MCF 10A (cell line): ENCODE measurements around the gene ALOXE3. TPM values are rescaled to one million over a fixed set of nuclear protein-coding genes. Genes with fewer than 3 reads are reported as not detected.

ENCODE experiments used
- BruUV-seq: library from RNA; stranded (reverse); fragments of 400-500 nt; replicated peaks from 2 replicates; lab custom pipeline; 2021; lab: Mats Ljungman, UMichigan
- CTCF ChIA-PET: fragments of 300-600 bp; sonication (Branson Sonifier 250); formaldehyde crosslinking; extraction: SDS; loops from one replicate; lab custom pipeline; 2021; ENCODE audit warnings: antibody characterized with exemption, inconsistent platforms; lab: Yijun Ruan, JAX
- POLR2A ChIA-PET: fragments of 300-600, 350-650 bp; sonication (Branson Sonifier 250); formaldehyde crosslinking; extraction: SDS; loops from one replicate; lab custom pipeline; 2020; ENCODE audit warnings: antibody characterized with exemption, inconsistent platforms; lab: Yijun Ruan, JAX
- DNase-seq: peaks from one replicate; pipeline ENCODE4 v3.0.0-alpha.2; 2018; ENCODE audit not compliant: unreplicated experiment
- H3K27ac Mint-ChIP-seq: one replicate; pipeline ENCODE4 v1.8.0; 2022; ENCODE audit warnings: mild to moderate bottlenecking, low read depth, mixed read lengths; ENCODE audit not compliant: unreplicated experiment
- H3K27me3 Mint-ChIP-seq: one replicate; pipeline ENCODE4 v1.8.0; 2022; ENCODE audit warnings: mixed read lengths; ENCODE audit not compliant: insufficient read depth, unreplicated experiment
- H3K36me3 Mint-ChIP-seq: one replicate; pipeline ENCODE4 v1.8.0; 2022; ENCODE audit warnings: mild to moderate bottlenecking, moderate library complexity, mixed read lengths; ENCODE audit not compliant: insufficient read depth, unreplicated experiment
- H3K4me1 Mint-ChIP-seq: one replicate; pipeline ENCODE4 v1.8.0; 2022; ENCODE audit warnings: mixed read lengths; ENCODE audit not compliant: insufficient read depth, unreplicated experiment
- H3K4me3 Mint-ChIP-seq: one replicate; pipeline ENCODE4 v1.8.0; 2022; ENCODE audit warnings: mild to moderate bottlenecking, moderate library complexity, mixed read lengths; ENCODE audit not compliant: unreplicated experiment
- H3K9me3 Mint-ChIP-seq: one replicate; pipeline ENCODE4 v1.8.0; 2022; ENCODE audit warnings: mixed read lengths; ENCODE audit not compliant: unreplicated experiment
- intact Hi-C: fragments of 100-400 bp; cut with micrococcal nuclease; formaldehyde crosslinking; loops from 2 replicates; pipeline ENCODE4 v1.14.1; 2022
- total RNA-seq: library from RNA; stranded (reverse); gene quantifications from 2 replicates; pipeline ENCODE4 v1.2.3, GENCODE V29; 2022
- TF ChIP-seq, protein P1 (sequence below): fragments of 200-600 bp; IDR thresholded peaks from one replicate; pipeline ENCODE4 v1.8.0; 2022; ENCODE audit warnings: antibody characterized with exemption, mild to moderate bottlenecking; ENCODE audit not compliant: unreplicated experiment

Gene ALOXE3
- total RNA-seq, 1 experiment from 2014 or later: 13.1 TPM

DNA sequence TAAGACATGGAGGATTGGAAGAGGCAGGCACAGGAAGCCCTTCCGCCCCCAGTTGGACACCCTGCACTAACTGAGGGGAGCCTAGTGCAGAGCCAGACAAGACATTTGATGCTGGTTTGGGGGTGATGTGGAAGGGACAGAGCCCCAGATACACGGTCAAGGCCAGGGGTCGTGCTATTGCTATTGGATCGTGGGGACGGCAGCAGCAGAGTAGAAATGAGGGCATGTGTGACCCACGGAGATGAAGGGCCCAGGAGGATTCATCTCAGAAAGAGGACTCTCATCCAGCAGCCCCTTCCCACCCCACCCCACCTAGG lies 46.5 kb upstream of the ALOXE3 start:
- intact Hi-C loops: no loop called here
- Mint-ChIP-seq H3K27me3 (no peaks in the 10 kb centered on the region), H3K4me1 (peaks cover 31% of the 10 kb centered on the region), H3K27ac (peak overlapping the region; percentile 94), H3K4me3 (no peak overlapping the region), H3K36me3 (peaks cover 15% of the 10 kb centered on the region), H3K9me3 (no peaks in the 10 kb centered on the region)
- no peak for DNase-seq
- POLR2A ChIA-PET: interaction anchor here (0.6 to 13.1 kb wide), 8 partner anchors 9 to 308 kb away, joined by 3 to 203 read pairs (median 5); partner anchors contain the start of genes ALOXE3, BORCS6 and PER1
- TF ChIP-seq, protein P1, sequence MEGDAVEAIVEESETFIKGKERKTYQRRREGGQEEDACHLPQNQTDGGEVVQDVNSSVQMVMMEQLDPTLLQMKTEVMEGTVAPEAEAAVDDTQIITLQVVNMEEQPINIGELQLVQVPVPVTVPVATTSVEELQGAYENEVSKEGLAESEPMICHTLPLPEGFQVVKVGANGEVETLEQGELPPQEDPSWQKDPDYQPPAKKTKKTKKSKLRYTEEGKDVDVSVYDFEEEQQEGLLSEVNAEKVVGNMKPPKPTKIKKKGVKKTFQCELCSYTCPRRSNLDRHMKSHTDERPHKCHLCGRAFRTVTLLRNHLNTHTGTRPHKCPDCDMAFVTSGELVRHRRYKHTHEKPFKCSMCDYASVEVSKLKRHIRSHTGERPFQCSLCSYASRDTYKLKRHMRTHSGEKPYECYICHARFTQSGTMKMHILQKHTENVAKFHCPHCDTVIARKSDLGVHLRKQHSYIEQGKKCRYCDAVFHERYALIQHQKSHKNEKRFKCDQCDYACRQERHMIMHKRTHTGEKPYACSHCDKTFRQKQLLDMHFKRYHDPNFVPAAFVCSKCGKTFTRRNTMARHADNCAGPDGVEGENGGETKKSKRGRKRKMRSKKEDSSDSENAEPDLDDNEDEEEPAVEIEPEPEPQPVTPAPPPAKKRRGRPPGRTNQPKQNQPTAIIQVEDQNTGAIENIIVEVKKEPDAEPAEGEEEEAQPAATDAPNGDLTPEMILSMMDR: no peak
- CTCF ChIA-PET: no interaction called here
- BruUV-seq: no TSS peak

DNA sequence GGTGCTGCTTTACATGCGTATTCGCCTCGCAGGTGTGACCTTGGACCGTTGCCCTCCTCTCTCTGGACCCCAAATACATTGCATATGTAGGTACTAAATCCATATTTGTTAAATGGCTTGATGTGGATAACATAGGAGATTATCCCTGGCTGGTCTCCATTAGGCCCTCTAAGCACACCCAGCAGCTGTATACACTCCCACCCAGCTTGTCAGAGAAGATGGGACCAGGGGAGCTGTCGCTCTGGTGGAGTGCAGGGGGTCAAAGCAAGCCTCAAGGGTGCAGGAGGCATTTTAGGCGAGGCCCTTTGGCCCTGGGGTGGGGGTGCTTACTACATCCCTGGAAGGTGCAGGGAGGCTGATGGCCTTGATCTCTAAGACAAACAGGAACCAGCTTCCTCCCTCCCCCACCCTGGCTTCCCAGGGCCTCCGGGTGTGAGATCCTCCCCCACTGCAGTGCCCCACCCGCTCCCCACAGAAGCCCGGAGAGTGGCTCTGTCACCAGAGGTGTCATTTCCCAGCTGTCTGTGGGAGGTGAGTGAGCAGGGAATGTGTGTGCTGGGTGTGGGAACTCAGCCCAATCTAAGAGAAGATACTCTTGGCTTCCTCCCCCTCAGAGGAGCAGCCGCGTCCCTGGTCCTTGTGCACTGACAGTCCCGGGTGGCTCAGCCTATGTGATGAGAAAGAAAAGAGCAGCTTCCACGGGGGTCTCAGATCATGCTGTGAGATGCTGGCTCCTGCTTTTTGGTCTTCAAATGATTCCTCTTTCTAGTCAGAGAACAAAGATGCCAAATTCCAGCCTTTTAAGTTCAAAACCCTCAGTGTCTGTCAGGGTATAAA lies 45.9 kb upstream of the ALOXE3 start:
- H3K4me3 Mint-ChIP-seq: peak overlapping the region; percentile 78
- CTCF ChIA-PET: interaction anchor here (1.0 to 1.3 kb wide), 2 partner anchors 9 to 45 kb away, joined by 5 to 6 read pairs; no protein-coding TSS in a partner anchor
- intact Hi-C loops: no loop called here

DNA sequence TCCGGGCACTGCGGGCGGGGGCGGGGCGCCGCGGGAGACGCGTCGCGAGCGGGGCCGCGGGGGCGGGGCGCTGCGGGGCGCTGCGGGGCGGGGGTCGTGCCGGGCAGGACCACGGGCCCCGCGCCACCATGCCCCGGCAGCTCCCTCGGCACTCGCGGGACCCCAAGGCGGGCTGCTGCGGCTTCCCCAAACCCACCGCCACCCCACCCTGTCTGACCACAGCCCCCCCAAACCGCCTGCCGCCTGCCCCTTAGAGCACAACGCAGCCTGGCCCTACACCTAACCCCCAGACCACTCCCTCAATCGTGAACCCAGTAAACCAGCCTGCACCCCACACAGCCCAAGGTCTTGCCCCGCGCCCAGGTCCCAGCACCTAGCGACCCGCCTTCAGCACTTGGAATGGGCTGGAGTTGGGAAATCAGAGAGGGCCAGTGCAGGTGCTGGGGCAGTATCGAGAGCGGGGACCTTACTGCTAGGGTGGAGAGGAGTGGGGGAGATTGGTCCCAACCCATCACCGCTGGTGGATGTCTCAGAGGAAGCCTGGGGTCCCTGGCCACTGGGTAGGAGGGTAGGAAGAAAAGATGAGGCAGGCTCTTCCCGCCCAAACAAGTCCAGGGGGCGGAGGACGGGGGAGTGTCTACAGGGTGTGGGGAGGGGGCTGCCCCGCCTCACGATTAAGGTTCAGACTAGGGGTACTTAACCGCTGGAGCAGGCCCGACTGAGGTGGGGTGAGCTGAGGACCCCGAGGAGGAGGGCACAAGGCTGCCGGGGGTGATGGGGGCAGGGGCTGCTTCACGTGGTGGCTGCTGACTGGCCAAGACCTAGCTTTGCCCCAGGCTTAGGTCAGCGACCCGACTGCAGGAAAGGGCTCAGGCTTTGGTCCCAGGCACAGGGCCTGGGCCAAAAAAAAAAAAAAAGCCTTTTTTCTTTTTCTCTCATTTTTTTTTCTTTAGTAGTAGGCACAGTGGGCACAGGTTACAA lies 45.0 kb upstream of the ALOXE3 start:
- H3K27me3 Mint-ChIP-seq: no peaks in the 10 kb centered on the region
- TF ChIP-seq, protein P1: no peak

More for the DNA sequence above, 45.9 kb upstream of the ALOXE3 start:
- no peaks in the 10 kb centered on the region for H3K9me3 Mint-ChIP-seq
- H3K27me3 Mint-ChIP-seq: no peaks in the 10 kb centered on the region
- TF ChIP-seq, protein P1: no peak
- peaks cover 32% of the 10 kb centered on the region for H3K4me1 Mint-ChIP-seq
- POLR2A ChIA-PET: interaction anchor here (0.6 to 13.1 kb wide), 11 partner anchors 9 to 307 kb away, joined by 3 to 203 read pairs (median 4); partner anchors contain the start of genes ALOXE3, BORCS6, CTC1 and PER1
- H3K27ac Mint-ChIP-seq: peak overlapping the region; percentile 94
- DNase-seq: no peak
- BruUV-seq: no TSS peak
- peaks cover 15% of the 10 kb centered on the region for H3K36me3 Mint-ChIP-seq

More for the DNA sequence above, 45.0 kb upstream of the ALOXE3 start:
- DNase-seq: no peak
- CTCF ChIA-PET: interaction anchor here (1.0 to 1.3 kb wide), 2 partner anchors 10 to 44 kb away, joined by 5 to 6 read pairs; no protein-coding TSS in a partner anchor
- peak overlapping the region; percentile 94 for H3K27ac Mint-ChIP-seq
- H3K9me3 Mint-ChIP-seq: no peaks in the 10 kb centered on the region
- POLR2A ChIA-PET: interaction anchor here (0.6 to 13.1 kb wide), 12 partner anchors 10 to 103 kb away, joined by 3 to 203 read pairs (median 4); partner anchors contain the start of genes ALOXE3, BORCS6, CTC1 and PER1
- intact Hi-C loops: no loop called here
- H3K4me1 Mint-ChIP-seq: peaks cover 38% of the 10 kb centered on the region
- peak overlapping the region; percentile 78 for H3K4me3 Mint-ChIP-seq
- BruUV-seq: no TSS peak
- H3K36me3 Mint-ChIP-seq: peaks cover 24% of the 10 kb centered on the region
